ENCODE measurements around the gene NUMA1. TPM values are rescaled to one million over a fixed set of nuclear protein-coding genes. Genes with fewer than 3 reads are reported as not detected.

Gene NUMA1
- total and polyA plus RNA-seq, 2 of the 8 experiments (the other 6 are each of a cell fraction or from before 2014, with no cell fraction given): 101 to 107 TPM

DNA sequence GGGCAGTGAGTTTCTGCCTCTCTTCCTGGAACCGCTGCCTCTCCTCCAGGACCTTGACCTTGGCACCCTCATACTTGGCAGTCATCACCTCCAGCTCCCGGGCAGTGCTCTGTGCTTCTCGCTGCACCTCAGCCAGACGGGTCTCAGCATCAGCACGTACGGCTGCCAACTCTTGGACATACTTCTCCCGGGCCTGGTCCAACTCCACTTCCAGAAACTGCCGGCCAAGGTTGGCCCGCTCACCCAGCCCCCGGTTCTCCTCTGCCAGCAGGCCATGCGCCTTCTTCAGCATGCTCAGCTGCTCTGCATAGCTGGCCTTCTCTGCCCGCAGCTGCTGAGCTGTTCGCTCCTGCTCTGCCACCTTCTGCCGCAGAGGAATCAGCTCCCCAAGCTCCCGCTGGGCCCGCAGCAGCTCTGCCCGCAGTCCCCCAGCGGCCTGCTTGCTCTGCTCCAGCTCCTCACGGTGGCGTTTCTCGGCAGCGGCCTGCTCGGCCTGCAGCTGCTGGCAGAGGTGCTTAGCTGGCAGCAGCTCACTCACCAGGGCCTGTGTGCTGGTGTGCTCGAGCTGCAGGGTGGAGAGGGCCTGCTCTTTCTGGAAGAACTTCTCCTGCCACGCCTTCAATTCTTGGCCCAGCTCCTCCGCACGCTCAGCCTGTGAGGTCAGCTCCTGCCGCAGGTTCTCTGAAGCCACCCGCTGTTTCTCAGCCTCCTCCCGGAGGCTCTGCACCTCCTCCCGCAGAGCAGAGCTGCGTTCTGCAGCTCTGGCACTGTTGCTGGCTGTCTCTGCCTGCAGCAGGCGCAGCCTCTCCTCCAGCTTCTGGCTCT, 67.2 kb downstream of the NUMA1 start:
- H2BK5ac ChIP-seq (ENCODE audit: low read depth, low read length): no peak overlapping the region
- no peak overlapping the region for H3K56ac ChIP-seq (replicated peaks; ENCODE audit: insufficient read length, low read depth, low read length)
- CTCF ChIA-PET (ENCODE audit: partially characterized antibody): interaction anchor here (0.7 to 25.0 kb wide), 16 partner anchors 8 to 185 kb away, joined by 3 to 423 read pairs (median 4); partner anchors contain the start of genes IL18BP and LAMTOR1

More for the DNA sequence above, 67.2 kb downstream of the NUMA1 start:
- FAIRE-seq (no peak), DNase-seq (ENCODE audit: low read depth in 1 of 2, low spot score in 2 of 2) (no peak)
- H3K14ac ChIP-seq (ENCODE audit: insufficient read length): no peak overlapping the region
- no peak overlapping the region for H3K23ac ChIP-seq (ENCODE audit: insufficient read length)
- no peak overlapping the region for H4K91ac ChIP-seq (replicated peaks; ENCODE audit: insufficient read length, low read length)
- no peaks in the 10 kb centered on the region for H3K23me2 ChIP-seq (ENCODE audit: low read depth, low read length)
- no peaks in the 10 kb centered on the region for H3K79me2 ChIP-seq (ENCODE audit: control insufficient read depth in 1 of 2, insufficient read depth in 2 of 2, low read length in 2 of 2)
- POLR2A ChIA-PET (ENCODE audit: partially characterized antibody): interaction anchor here (0.6 to 3.3 kb wide), 8 partner anchors 8 to 96 kb away, joined by 3 to 9 read pairs (median 4); partner anchors contain the start of gene IL18BP
- no peaks in the 10 kb centered on the region for H3K4me1 ChIP-seq (replicated peaks in 1 of 4; ENCODE audit: control insufficient read depth in 3 of 4, insufficient read depth in 4 of 4, low read length in 3 of 4)
- H4K5ac ChIP-seq (ENCODE audit: insufficient read length, low read depth, low read length): no peak overlapping the region
- peaks cover 52 to 83% (median 74%) of the 10 kb centered on the region in 4 experiments for H3K36me3 ChIP-seq (ENCODE audit: control insufficient read depth in 2 of 4, insufficient read depth in 4 of 4, low read length in 3 of 4)
- H3K27ac ChIP-seq (ENCODE audit: low read depth, low read length): no peak overlapping the region
- 95% methylated on average over 32 of the region's 33 CpGs; no CpG with 5 or more reads in 1 of the 2 experiments for WGBS, 2 experiments (ENCODE audit: extremely low coverage in 1 of 2, insufficient coverage in 1 of 2, insufficient read length in 1 of 2, insufficient replicate concordance in 2 of 2, low coverage in 1 of 2, low lambda C conversion rate in 2 of 2, missing lambda C conversion rate in 1 of 2)
- H2AFZ ChIP-seq (ENCODE audit: low read length): no peak overlapping the region
- H3K79me1 ChIP-seq (ENCODE audit: low read depth, low read length): no peaks in the 10 kb centered on the region; the same call in 1 of the 2 replicates
- no peaks in the 10 kb centered on the region for H3K27me3 ChIP-seq (replicated peaks in 1 of 4; ENCODE audit: control insufficient read depth in 3 of 4, extremely low read depth in 1 of 4, insufficient read depth in 3 of 4, low read length in 3 of 4)
- H3K4me3 ChIP-seq (ENCODE audit: extremely low read depth in 1 of 4, insufficient read depth in 2 of 4, low read depth in 3 of 4, low read length in 4 of 4): no peak overlapping the region
- H4K20me1 ChIP-seq (replicated peaks in 1 of 2; ENCODE audit: control insufficient read depth in 1 of 2, insufficient read depth in 2 of 2, low read length in 2 of 2): peaks cover 23 to 39% of the 10 kb centered on the region in 2 experiments
- no peak overlapping the region for H2AK5ac ChIP-seq (ENCODE audit: low read depth, low read length)
- no peaks in the 10 kb centered on the region for H3K9me3 ChIP-seq (ENCODE audit: insufficient read depth in 2 of 2, low read depth in 1 of 2, low read length in 1 of 2)
- no peak overlapping the region for H2BK12ac ChIP-seq (ENCODE audit: low read depth, low read length)
- H4K8ac ChIP-seq (ENCODE audit: extremely low read depth, insufficient read depth, low read length): no peak overlapping the region
- H3K4ac ChIP-seq (replicated peaks; ENCODE audit: insufficient read length, low read depth, low read length): no peak overlapping the region
- no peak overlapping the region for H2BK20ac ChIP-seq (ENCODE audit: low read length)
- no peak overlapping the region for H2BK120ac ChIP-seq (replicated peaks; ENCODE audit: low read depth, low read length)
- H3K9ac ChIP-seq (replicated peaks in 1 of 4; ENCODE audit: extremely low read depth in 1 of 4, low read depth in 3 of 4, low read length in 3 of 4): no peak overlapping the region
- H3K4me2 ChIP-seq (ENCODE audit: insufficient read depth in 1 of 2, low read depth in 2 of 2, low read length in 2 of 2): no peak overlapping the region
- no peak overlapping the region for H3K18ac ChIP-seq (ENCODE audit: extremely low read depth, low read length)
- no peak overlapping the region for H2BK15ac ChIP-seq (ENCODE audit: low read length)
